RPMI7951 (cell line): Measurements from ENCODE around the gene LMX1A. TPM values are rescaled to one million over a fixed set of nuclear protein-coding genes. Genes with fewer than 3 reads are reported as not detected.

ENCODE experiments used
- DNase-seq: peaks from one replicate; pipeline ENCODE4 v3.0.0-alpha.2; 2012; ENCODE audit warnings: low read depth
- total RNA-seq: library from RNA; depleted of rRNA; stranded (reverse); fragments of >200 nt; shearing (Covaris generic); gene quantifications from 2 replicates; pipeline ENCODE4 v1.2.3, GENCODE V29; 2014; rRNA removed

LMX1A gene
- total RNA-seq, 1 experiment from 2014 or later, result not detected

- no peak for DNase-seq
These were observed 188.0 kb downstream of the LMX1A start for GRCh38 chr1:165168467-165168866.

GRCh38 chr1:165162671-165163241 lies 193.8 kb downstream of the LMX1A start:
- DNase-seq, result peak; percentile 60

- peak; percentile 17 for DNase-seq
These were observed 195.4 kb downstream of the LMX1A start for GRCh38 chr1:165161130-165161529.

GRCh38 chr1:165153182-165153581 lies 203.3 kb downstream of the LMX1A start:
- no peak for DNase-seq

- no peak for DNase-seq
These were observed 203.8 kb downstream of the LMX1A start for GRCh38 chr1:165152727-165153126.

- no peak for DNase-seq
These were observed 204.4 kb downstream of the LMX1A start for GRCh38 chr1:165152109-165152508.

Other genes starting within 250 kb of the LMX1A start
- 0.39 and 0.96 TPM in 2 replicates for gene RXRG, start 88.4 kb upstream of the LMX1A start, total RNA-seq
- gene LRRC52, start 187.3 kb upstream of the LMX1A start, total RNA-seq, result not detected in 2 replicates